AG10803 (cell line): Measurements from ENCODE around the gene SPOCK1.

Experiments used
- DNase-seq: peaks from one replicate; pipeline ENCODE4 v3.0.0; 2010; ENCODE audit warnings: low read depth
- H3K4me3 ChIP-seq: 2 replicates; pipeline ENCODE4 v1.5.1; 2011; ENCODE audit warnings: mild to moderate bottlenecking, low read length, control low read depth
- TF ChIP-seq, protein P1 (sequence below): conservative IDR thresholded peaks from 2 replicates; pipeline ENCODE4 v1.5.1; 2011; ENCODE audit warnings: mild to moderate bottlenecking, low read length, control low read depth, inconsistent platforms

Gene SPOCK1

DNA sequence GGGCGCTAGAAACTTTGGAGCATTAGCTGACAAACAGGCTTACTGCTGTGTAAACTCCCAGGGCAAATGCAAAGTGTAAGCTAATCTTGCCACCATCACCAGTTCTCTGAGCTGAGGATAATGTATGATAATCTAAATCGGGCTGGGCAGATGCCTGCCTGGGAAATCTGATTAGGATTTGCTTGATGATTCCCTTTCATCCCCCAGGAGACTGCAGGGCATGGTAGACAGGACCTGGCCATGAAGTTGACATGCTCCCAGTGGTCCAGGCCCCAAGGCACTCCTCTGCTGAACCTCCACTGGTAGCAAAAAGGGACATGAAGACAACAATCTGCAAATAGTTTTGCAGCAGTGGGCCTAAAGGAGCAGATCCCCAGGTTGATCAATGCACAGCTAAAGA, 317.5 kb downstream of the SPOCK1 start:
- TF ChIP-seq, protein P1, sequence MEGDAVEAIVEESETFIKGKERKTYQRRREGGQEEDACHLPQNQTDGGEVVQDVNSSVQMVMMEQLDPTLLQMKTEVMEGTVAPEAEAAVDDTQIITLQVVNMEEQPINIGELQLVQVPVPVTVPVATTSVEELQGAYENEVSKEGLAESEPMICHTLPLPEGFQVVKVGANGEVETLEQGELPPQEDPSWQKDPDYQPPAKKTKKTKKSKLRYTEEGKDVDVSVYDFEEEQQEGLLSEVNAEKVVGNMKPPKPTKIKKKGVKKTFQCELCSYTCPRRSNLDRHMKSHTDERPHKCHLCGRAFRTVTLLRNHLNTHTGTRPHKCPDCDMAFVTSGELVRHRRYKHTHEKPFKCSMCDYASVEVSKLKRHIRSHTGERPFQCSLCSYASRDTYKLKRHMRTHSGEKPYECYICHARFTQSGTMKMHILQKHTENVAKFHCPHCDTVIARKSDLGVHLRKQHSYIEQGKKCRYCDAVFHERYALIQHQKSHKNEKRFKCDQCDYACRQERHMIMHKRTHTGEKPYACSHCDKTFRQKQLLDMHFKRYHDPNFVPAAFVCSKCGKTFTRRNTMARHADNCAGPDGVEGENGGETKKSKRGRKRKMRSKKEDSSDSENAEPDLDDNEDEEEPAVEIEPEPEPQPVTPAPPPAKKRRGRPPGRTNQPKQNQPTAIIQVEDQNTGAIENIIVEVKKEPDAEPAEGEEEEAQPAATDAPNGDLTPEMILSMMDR: no peak
- no peak for DNase-seq
- H3K4me3 ChIP-seq: no peak overlapping the region

DNA sequence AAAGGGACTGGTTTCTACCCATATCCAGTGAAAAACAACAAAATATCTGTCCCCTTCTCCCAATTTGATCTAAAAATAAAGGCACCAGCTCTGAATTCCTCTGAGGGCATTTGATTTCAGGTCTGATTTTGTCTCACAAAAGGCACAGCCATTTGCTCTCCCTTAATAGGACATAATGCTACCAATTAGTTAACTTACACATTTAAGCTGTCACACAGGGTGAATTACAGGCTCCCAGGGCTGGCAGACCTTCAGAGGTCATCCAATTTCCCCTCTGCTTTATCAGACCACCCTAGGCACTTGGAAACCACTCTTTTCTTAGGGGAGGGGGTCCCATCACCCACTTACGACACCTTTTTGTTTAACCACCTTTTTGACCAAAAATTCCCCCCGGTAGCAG, 319.9 kb downstream of the SPOCK1 start:
- TF ChIP-seq, protein P1: no peak
- no peak for DNase-seq

GRCh38 chr5:137176609-137177008, 322.5 kb downstream of the SPOCK1 start:
- DNase-seq: peak; percentile 6
- H3K4me3 ChIP-seq: no peak overlapping the region
- TF ChIP-seq, protein P1: no peak

More for the DNA sequence above, 319.9 kb downstream of the SPOCK1 start:
- H3K4me3 ChIP-seq: no peak overlapping the region

DNA sequence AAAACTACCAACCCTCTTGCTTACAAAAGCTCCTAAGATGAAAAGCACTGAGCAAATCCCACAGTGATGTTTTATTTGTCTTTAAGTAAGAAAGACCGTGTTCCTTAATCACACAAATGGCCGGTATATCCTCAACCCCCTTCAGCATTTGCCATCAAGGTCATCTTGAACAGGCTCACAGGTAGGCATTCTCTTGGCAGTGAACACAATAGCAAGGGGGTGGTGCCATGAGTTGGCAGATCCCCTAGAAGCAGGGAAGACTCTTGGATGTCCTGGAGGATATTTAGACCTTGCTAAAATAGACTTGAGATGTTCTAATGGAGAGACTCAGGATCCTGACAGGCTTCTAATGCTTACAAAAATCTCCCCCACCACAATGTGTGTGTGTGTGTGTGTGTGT, 323.0 kb downstream of the SPOCK1 start:
- TF ChIP-seq, protein P1: no peak
- no peak overlapping the region for H3K4me3 ChIP-seq
- DNase-seq: no peak

GRCh38 chr5:137174196-137174595, 324.9 kb downstream of the SPOCK1 start:
- no peak for DNase-seq
- TF ChIP-seq, protein P1: no peak
- H3K4me3 ChIP-seq: no peak overlapping the region

DNA sequence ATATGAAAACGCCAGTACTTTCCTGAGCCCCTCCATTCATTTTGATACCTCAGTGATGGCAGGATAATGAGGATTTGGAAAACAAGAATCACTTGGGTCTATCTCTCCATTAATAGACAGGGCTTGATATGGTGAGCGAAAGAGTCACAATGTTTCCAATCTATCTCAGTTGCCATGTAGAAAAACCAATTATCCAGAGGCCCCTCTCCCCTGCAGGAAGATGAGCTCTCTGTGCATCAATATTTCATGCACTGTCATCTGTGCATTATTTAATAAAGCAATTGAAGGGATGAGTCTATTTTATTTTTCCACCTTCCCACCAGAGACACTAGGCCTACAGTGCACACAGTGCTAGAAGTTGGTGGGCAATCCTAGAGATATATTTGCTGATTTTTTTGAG, 326.9 kb downstream of the SPOCK1 start:
- no peak overlapping the region for H3K4me3 ChIP-seq
- no peak for DNase-seq
- TF ChIP-seq, protein P1: no peak

GRCh38 chr5:137167187-137167586, 331.9 kb downstream of the SPOCK1 start:
- TF ChIP-seq, protein P1: no peak
- H3K4me3 ChIP-seq: no peak overlapping the region
- no peak for DNase-seq
